ENCODE results near the gene C5orf58.
"Not testable (repeated sequence)": the region's sequence is repeated elsewhere in the genome, so short reads cannot be mapped to it uniquely, and the experiment has no call there.

C5orf58 gene

DNA sequence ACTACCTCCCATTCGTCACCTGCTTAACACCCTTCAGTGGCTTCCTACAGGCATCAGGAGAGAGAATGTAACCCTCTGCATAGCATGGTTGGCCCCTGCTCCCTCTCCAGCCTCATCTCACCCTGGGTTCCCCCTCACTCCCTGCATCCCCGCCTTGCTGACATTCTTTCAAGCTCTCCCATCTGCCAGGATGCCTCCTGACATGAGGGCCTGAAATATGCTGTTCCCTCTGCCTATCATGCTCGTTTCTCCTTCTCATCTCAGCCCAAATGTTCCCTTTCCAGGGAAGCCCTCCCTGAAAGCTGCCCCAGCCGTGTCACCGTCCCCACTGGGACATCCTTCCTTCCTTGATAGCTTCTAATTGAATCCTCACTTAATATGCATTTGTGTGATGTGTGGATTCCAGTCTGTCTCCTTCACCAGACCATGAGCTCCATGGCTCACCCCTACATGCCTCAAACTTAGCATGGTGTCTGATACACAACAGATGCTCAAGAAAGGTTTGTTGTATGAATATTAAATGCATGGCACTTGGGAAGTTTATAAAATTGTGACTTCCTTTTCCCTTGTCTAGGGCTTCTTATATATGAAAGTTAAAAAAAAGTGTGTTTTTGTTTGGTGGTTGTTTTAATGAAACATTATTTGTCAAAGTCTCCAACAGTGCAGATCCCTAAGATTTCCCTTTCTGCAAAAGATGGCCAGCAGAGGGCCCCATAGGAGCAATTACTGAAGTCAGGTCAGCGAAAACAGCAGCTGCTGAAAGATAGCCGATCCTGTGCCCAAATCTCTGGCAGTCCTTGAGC is 7.3 kb upstream of the C5orf58 start:
- DNase-seq = peak; percentile 39

DNA sequence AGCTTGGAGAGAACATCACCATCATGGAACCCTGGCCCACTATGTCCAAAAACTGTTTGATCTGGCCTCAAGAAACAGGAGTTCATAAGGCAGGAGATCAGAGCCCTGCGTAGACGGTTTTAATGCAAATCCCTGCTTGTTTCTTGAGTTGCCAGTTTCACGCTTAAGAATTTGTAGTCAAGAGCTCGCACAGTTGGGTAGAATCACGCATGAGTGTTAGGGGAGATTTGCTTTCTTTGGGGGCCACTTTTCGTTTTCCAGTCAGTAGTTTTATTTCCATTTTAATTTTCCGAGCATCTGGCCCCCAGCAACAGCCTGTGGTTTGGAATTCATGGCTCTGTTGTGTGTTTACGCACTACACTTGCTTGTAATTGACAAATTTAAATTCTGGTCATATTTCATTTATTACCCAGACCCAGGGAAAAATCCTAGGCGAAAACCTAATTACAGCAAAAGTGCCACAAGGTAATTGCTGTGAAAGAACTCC is 6.6 kb upstream of the C5orf58 start:
- no peak for DNase-seq

DNA sequence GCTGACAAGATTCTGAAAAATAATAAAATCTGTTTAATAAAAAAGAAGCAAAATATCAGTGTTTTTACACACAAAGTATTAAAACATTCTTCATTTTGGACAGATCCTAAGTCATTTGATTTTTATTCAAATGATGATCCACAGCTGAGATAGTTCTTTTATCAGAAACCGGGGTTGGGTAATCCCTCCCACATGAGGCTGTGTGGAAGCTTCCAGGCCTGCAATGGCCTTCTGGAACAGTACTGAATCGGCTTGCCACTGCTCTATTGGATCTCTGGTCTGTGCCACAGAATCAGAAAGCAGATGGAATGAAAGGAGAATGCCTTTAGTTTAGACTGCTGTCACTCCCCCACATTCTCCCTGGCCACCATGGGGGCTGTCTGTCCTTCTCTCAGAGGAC is 6.1 kb upstream of the C5orf58 start:
- DNase-seq = no peak

DNA sequence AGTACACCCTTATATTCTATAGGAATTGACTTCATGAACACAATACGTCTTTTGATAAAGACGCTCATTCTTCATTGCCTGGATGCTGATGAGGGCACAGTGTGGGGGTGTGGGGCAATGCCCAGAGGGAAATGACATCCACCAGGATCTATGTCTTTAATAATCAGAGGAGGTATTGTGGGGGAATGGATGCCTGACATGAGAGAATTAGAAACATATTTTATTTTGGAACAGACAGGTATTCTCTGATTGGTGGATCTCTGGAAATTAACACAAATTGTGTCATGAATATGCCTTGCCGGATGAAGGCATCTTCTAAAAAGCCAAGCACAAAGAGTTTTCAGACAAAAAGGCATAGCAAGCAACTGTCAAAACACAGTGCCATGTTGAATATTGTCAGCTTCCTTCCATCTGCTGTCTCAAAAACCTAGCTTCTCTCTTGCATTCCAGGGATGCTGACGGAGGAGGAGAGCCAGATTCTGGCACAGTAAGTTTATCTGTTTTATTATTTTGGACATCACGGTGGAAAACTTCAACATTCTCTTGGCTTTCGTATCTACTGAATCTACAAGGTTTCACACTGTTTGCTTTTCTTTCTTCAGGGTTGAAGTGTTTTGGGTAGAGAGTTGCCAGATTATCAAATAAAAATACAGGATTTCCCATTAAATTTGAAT is 3.9 kb upstream of the C5orf58 start:
- DNase-seq = no peak

DNA sequence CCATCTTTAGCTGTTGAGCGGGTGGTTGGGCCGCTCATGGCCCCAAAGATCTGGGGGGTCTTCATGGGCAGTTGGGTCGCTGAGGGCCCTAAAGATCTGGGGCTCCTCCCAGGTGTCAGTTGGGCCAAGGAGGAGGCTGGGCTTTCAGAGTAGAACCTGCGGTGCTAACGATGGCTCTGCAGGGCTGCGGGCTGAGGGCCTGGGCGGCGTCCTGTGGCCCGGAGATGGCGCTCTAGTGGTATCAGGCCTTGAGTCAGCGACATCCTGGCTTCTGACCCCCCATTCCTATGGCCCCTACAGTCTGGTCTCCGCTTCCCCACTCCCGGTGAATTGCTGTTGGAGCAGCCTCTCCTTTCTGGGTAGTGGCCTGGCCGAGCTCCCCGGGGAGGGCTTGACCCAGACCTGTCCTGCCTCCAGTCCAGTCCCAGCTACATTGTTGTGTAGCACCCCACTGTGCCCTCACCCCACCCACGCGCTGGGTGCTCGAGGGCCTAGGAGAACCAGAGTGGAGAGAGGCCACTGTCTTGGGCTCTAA is 640 bp downstream of the C5orf58 start:
- no peak for DNase-seq

DNA sequence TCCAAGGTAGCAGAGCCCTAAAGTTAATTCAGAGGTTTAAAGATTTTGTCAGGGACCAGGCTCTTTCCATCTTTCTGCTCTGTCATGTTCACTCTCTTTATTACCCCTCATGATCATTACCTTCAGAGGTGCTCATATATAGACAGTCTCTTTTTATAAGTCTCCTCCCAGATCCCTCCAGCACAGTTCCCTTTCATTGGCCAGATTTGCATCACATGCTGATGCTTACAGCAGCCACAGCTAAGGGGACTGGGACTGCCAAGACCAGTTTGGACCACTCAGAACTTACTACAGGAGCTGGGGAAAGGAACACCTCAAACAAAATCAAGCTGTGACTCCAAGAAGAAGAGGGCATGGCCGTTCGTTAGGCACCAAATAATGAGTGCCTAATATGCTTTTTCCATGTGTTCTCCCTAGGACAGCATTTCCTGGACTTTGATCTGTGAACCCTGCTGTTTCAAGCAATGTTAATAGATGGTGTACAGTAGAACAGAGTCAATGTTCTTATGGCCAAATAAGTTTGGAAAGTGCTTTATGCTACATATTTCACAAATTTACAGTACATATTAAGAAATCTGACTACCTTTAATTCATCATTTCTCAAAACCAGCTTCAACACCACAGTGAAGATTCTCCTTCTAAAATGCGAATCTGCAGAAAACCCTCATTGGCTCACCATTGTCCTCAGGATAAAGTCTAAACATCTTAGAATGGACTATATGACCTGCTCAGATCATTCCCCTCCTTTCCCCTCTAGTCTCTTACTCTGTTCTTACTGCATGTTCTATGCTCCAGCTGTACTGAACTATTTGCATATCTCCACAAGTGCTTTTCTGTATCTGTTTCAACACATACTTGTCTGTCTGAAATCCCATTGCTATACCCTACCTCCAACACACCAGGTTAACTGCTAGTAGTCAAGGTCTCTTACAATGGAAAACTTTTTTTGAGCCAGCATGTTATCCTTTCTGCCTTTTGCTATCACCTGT is 3.4 kb downstream of the C5orf58 start:
- DNase-seq = no peak

DNA sequence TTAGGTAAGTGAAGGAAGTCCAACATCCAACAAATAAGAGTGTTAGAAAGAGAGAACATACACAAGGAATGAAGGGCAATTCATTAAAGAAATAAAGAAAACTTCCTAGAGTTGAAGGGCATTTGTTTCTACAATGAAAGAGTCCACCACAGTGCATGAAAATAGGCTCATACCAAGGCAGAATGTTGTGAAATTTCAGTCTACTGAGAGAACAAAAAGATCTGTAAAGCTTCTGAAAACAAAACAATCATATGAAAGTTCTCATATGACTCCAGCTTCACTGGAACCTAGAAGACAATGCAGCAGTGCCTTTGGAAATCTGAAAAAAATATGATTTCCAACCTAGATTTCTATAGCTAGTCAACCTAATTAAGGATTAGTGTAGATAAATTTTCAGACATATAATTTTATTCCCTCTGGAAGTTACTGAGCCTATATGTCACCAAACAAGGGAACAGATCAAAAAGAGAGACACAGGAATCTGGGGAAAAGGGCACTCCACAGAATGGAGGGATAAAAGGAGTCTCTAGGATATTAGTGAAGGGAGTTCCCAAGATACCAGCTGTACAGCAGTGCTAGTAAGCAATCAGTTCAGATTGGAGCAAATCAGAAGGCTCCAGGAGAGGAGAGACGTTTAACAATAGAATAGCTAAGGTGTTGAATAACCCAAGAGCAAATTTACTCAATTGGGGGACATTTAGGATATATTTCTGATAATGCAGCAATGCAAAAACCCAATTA is 5.8 kb downstream of the C5orf58 start:
- DNase-seq = no peak

DNA sequence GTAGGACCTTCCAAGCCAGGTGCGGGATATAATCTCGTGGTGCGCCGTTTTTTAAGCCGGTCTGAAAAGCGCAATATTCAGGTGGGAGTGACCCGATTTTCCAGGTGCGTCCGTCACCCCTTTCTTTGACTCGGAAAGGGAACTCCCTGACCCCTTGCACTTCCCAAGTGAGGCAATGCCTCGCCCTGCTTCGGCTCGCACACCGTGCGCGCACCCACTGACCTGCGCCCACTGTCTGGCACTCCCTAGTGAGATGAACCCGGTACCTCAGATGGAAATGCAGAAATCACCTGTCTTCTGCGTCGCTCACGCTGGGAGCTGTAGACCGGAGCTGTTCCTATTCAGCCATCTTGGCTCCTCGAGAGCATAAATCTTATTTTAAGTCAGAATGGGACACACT is 12.7 kb downstream of the C5orf58 start:
- DNase-seq = not testable (repeated sequence)

DNA sequence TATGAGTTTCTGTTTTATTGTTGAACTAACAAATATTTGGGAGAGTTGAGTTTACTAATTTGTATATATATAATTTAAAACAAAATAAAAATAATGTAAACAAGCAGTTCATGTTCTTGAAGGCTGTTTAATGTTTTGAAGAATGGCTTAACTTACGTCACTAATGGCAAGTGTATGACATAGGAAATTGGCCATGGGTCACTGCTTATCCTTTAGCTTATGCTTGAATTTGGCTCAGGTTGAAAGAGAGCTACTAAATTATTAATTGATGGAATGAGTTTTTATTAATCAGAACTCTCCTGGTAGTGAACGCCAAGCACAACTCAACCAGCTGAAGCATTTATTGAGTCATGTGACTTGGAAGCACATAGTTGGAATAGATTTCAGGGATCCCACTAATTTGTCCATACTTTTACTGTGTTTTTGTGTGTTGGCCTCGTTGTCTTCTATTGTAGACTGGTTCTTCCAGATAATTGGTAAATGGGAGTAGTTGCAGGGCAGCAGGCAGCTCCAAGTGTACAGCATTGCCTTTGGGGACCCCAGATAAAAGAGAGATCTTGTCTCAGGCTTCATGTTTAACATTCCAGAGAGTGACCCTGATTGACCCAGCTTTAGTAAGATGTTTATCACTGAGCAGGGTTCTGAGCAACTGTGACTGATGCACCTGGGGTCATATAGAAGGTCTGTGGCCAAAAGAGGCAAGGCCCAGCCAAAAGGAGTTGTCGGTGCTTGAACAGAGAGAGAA is 13.5 kb downstream of the C5orf58 start:
- DNase-seq = no peak

DNA sequence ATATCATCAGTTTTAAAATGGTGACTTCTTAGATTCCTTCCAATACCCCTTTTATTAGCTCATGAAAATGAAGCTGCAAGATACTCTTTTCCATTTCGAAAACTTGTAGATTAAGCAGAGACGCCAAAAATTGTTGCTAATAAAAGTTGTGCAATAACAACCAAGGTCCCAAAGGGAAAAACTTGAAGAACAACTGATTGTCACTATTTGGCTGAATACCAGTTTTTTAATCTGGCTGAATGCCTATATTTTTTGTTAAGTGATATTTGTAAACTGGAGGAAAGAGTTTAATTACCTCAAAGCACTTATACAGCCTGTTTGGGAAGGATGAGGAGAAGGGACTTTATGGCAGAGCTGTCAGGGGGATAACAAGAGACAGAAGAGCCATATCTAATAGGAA is 14.6 kb downstream of the C5orf58 start:
- DNase-seq = no peak

DNA sequence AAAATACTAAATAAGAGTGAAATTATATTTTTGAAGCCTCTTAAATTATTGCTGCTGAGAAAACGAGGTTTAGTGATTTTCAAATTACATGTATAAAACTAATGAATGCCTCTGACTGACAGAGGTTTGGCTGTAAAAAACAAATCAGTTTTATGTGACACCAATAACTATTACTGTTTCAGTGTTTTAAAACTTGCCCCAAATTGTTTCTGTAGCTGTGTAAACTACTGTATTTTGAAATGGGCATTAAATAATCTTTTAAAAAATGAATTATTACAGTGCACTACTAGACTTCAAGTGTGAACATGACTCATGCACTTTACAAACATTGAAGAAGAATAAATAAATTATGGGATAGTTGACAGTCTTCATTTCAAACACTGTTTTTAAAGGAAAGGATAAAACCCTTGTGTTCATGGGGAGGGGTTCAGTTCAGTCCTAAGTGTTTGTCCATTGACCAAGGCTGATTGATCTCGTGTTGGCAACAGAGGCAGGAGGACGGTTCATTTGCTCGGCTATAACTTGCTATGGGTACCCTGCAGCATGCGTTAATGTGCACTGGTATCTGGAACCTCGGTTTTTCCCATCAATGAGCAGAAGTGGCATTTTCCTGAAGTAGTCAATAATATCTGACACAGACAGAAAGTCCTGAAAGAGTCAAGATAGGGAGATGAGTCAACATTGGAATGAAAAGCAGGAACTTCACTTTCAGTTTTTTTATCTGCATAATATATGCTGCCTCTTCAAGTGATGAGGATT is 15.6 kb downstream of the C5orf58 start:
- no peak for DNase-seq

DNA sequence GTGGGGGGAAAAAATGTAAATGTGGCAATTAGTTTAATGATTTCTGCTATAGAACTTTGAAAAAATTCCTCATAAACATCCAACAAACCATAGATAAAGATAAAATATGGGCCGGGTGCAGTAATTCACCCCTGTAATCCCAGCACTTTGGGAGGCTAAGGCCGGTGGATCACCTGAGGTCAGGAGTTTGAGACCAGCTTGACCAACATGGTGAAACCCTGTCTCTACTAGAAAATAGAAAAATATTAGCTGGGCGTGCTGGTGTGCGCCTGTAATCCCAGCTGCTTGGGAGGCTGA is 16.1 kb downstream of the C5orf58 start:
- DNase-seq = not testable (repeated sequence)

DNA sequence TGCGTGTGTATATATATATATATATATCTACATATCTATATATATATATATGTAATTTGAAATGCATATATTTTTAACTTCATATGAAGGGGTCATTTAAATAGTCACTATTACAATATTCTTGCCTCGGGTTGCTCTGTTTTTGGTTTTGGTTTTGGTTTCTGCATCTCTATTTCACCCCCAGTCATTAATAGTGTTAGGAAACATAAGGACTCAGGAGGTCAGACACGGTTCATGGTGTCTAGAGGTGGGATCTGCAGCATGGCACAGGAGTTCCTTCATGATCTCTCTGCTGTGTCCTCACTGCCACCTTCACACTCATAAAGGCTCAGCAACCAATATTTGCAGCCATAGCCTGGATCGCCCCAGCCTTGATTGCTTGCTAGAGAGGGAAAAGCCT is 16.6 kb downstream of the C5orf58 start:
- no peak for DNase-seq

DNA sequence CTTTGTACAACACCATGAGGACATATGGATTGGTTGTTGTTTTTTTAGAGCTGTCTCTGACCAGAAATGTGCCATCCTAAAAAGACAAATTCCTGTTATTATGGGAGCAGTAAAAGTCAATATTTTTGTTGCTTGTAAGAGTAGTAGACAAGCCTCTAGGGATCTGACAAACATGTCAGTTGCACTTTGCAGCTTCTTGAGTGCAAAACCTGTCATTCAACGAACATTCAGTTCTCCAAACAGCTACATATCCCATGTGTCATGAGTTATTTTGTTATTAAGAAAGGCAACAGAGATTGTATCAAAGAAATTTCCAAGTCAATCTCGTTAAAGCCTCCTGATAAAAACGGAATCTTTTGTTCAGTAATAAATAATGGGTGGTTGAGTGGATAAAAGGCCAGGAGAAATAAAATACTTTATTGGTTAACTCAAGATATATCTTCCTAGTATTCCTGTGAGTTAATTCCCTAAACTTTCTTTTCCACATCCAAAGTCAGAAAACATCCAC is 18.1 kb downstream of the C5orf58 start:
- DNase-seq = no peak

DNA sequence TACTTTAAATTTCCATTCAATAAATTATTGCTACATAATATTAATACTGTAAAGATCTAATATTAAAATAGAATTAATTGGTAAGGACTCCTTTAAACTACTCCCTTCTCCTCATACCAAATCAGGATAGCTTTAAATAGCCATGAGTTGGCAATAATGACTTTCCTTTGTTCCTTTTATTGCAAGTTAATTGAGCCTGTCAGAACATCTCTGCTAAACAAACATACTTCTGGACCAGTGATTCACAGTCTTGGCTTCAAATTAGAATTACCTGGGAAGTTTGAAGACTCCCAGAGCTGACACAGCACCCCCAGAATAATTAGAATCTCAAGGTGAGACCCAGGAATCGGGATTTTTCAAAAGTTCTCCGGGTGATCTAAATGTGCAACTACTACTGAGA is 18.7 kb downstream of the C5orf58 start:
- no peak for DNase-seq

DNA sequence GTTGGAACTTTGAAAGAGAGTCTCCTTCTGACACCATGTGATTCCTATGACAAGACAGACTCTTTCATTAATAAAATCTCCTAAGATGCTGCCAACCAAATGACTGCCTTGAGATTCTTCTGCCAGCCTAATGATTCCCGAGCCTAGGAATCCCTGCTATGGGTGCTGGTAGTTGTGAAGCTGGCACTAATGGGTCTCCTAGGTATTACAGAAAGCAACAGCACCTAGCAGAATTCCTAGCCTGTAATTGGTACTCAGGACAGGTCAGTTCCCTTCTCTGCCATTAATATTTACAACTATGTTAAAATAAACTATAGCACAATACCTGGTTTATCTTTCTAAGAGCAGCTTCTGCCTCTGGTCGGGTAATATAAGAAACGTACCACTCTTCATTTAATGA is 19.3 kb downstream of the C5orf58 start:
- no peak for DNase-seq

DNA sequence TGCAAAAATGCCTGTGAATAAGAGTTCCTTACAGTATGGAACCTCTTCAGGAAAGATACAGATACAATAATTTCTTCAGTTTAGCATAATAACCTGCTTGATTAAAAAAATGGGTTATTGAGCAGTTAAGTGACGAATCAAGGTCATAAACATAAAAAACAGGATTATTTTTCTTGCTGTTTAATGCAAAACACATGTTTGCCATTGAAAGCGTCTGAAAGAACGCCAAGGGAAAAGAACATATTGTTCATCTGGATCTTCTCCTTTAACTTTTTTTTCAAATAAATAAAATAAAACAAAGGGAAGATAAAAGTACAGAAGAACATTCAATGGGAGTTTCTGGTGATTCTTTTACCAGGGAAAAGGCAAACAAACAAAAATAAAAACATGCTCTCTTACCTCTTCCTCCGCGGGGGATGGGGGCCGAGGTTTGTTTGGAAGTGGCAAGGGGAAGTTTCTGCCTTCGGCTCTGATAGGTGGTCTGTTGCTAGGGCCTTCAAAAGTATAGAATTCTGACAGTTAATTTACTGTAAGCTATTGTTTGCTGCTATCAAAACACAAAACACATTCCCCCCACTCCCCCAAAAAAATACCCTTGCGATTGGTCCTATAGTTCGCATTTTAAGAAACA is 20.1 kb downstream of the C5orf58 start:
- DNase-seq = no peak

DNA sequence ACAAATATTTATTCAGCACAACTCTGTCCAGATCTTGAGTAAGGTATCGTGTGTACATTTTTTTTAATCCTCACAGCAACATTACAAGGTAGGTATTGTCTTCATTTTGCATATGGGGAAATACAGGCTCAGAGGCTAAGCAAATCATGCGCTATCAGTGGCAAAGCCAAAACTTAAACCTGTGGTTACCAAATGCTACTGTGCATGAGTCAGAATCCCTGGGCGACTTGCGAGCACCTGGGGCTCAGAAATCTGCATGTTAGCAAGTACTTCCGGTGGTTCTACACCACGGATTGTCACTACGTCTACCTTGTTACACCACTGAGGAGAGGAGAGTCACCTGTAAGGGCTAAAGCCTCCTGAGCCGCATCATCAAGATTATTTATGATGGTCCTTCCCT is 21.3 kb downstream of the C5orf58 start:
- no peak for DNase-seq

DNA sequence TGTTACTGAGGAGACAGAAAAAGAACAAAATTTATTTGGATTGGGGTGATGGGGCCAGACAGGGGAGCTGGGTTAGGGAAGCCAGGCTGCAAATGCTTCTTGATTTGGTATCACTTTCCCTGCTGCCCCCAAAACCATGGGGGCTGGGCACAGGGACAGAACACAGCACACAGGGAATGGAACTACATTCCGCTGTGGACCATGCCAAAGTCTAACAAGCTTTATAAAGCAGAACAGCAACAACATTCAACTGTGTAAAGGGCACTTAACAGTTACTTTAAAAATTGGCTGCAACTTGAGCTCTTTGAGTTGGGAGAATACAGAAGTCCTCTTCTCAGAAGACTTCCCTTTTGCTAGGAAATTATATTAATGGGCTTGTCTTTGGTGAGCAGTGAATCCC is 23.8 kb downstream of the C5orf58 start:
- no peak for DNase-seq

DNA sequence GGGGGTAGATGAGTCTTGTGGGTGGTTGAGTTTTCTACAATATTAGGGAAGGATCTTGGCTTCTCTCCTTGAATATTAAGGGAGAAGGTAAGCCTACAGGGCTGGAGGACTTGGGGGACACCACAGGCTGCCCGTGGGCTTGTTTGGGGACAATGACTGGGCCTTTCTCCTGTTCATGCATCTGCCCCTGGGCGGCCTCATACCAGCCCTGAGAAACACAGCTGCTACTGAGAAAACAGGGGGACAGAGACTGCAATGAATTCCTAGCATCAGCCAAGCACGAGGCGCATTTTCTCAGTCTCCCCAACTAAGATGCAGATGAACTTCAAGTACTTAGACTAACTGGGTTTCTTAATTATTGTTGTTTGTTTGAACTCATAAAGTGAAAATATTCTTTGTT is 24.6 kb downstream of the C5orf58 start:
- DNase-seq = no peak
